GOT3 (cell line): ENCODE measurements around the gene OR2A12.
"Not testable (repeated sequence)": the region's sequence is repeated elsewhere in the genome, so short reads cannot be mapped to it uniquely, and the experiment has no call there.

Source experiments
- DNase-seq: peaks from one replicate; lab custom pipeline; 2025; ENCODE audit warnings: mixed read lengths; lab: John Stamatoyannopoulos, UW

Gene OR2A12

GRCh38 chr7:144122876-144123275 lies 36.8 kb downstream of the OR2A12 start, which contains the start of gene OR2A14:
Gene OR2A14 (plus strand): TSS chr7:144123176. CDS start chr7:144129113, 5,937 bp downstream.
- no peak for DNase-seq

GRCh38 chr7:144127714-144128334 lies 41.7 kb downstream of the OR2A12 start:
- DNase-seq: no peak

GRCh38 chr7:144129601-144130000 lies 43.5 kb downstream of the OR2A12 start:
- not testable (repeated sequence) for DNase-seq

- no peak for DNase-seq
Observed at GRCh38 chr7:144130730-144131129, 44.7 kb downstream of the OR2A12 start.

GRCh38 chr7:144132262-144132661 lies 46.2 kb downstream of the OR2A12 start:
- DNase-seq: no peak

- DNase-seq: no peak
Observed at GRCh38 chr7:144133307-144133706, 47.2 kb downstream of the OR2A12 start.

GRCh38 chr7:144134116-144134515 lies 48.0 kb downstream of the OR2A12 start:
- DNase-seq: no peak

GRCh38 chr7:144137501-144137900 lies 51.4 kb downstream of the OR2A12 start:
- no peak for DNase-seq

GRCh38 chr7:144142187-144142586 lies 56.1 kb downstream of the OR2A12 start:
- no peak for DNase-seq

- no peak for DNase-seq
Observed at GRCh38 chr7:144144426-144144825, 58.3 kb downstream of the OR2A12 start.

- DNase-seq: no peak
Observed at GRCh38 chr7:144148224-144148827, 62.2 kb downstream of the OR2A12 start.
